Natural killer cell (primary cell): Measurements from ENCODE around the gene CDC42EP4. TPM values are rescaled to one million over a fixed set of nuclear protein-coding genes. Genes with fewer than 3 reads are reported as not detected.

Experiments
- ATAC-seq, 3 donors: fragments of 150-1000 bp in 2 of 3; fragments of 200-7000 bp in 1 of 3; cut with Tn5 transposase; 1 replicate in 1 of 3; 2 replicates in 2 of 3; pipeline ENCODE4 v1.10.0; 2021; ENCODE audit warnings: mild to moderate bottlenecking in 2 of 3, moderate library complexity in 2 of 3
- DNase-seq, 2 donors: peaks; one replicate each; pipeline versions ENCODE4 v3.0.0 to v3.0.0-alpha.2; 2013 to 2021; ENCODE audit warnings: mixed read lengths in 1 of 2
- H3K27ac ChIP-seq: one replicate; pipeline ENCODE4 v1.5.1; 2013; ENCODE audit warnings: mild to moderate bottlenecking, low read length
- H3K27me3 ChIP-seq: one replicate; pipeline ENCODE4 v1.6.1; 2013; ENCODE audit warnings: low read length; ENCODE audit not compliant: control insufficient read depth, insufficient read depth
- H3K36me3 ChIP-seq: one replicate; pipeline ENCODE4 v1.6.1; 2013; ENCODE audit warnings: low read length; ENCODE audit not compliant: control insufficient read depth, insufficient read depth
- H3K4me1 ChIP-seq: one replicate; pipeline ENCODE4 v1.6.1; 2013; ENCODE audit warnings: low read length; ENCODE audit not compliant: control insufficient read depth, insufficient read depth
- H3K4me3 ChIP-seq: one replicate; pipeline ENCODE4 v1.5.1; 2013; ENCODE audit warnings: low read length
- H3K9me3 ChIP-seq: one replicate; pipeline ENCODE4 v1.6.1; 2013; ENCODE audit warnings: low read length; ENCODE audit not compliant: control insufficient read depth, insufficient read depth
- H3K27ac Mint-ChIP-seq, 2 donors: one replicate each; pipeline ENCODE4 v1.8.0; 2022; ENCODE audit warnings: mild to moderate bottlenecking in 2 of 2, mixed read lengths in 2 of 2, moderate library complexity in 1 of 2
- H3K27me3 Mint-ChIP-seq, 2 donors: one replicate each; pipeline ENCODE4 v1.8.0; 2022; ENCODE audit warnings: low read depth in 2 of 2, mixed read lengths in 2 of 2
- H3K36me3 Mint-ChIP-seq: one replicate; pipeline ENCODE4 v1.8.0; 2022; ENCODE audit warnings: mixed read lengths
- H3K4me1 Mint-ChIP-seq, 2 donors: one replicate each; pipeline ENCODE4 v1.8.0; 2022; ENCODE audit warnings: mixed read lengths in 2 of 2
- H3K4me3 Mint-ChIP-seq: one replicate; pipeline ENCODE4 v1.8.0; 2022; ENCODE audit warnings: mild to moderate bottlenecking, moderate library complexity, mixed read lengths
- H3K9me3 Mint-ChIP-seq, 2 donors: one replicate each; pipeline ENCODE4 v1.8.0; 2022; ENCODE audit warnings: mixed read lengths in 2 of 2
- CTCF ChIP-seq: fragments of 200-600 bp; IDR thresholded peaks from one replicate; pipeline ENCODE4 v1.8.0; 2022; ENCODE audit warnings: antibody characterized with exemption
- WGBS: methylation state at CpG from one replicate; pipeline ENCODE4 v1.1.7; 2013; ENCODE audit warnings: missing lambda C conversion rate; ENCODE audit not compliant: insufficient coverage; 5-methylcytosine and 5-hydroxymethylcytosine counted together
- intact Hi-C: fragments of 100-400 bp; cut with micrococcal nuclease; formaldehyde crosslinking; loops from one replicate; pipeline ENCODE4 v1.14.2; 2022
- total RNA-seq, 4 donors: library from RNA; stranded (reverse); fragments of 120-200 nt in 1 of 4; gene quantifications; one replicate each; pipeline versions ENCODE4 v1.2.3 to v1.2.4, GENCODE V29; 2013 to 2022

The CDC42EP4 gene
- total RNA-seq, 3 donors from 2014 or later (not counting 1 experiment from before 2014, with no cell fraction given): 2.5 to 9.6 (median 4.4) TPM

- H3K4me3 ChIP-seq: no peak overlapping the region
- H3K9me3 Mint-ChIP-seq: no peaks in the 10 kb centered on the region
- no peak overlapping the region for H3K4me3 Mint-ChIP-seq
- ATAC-seq: no peak
- intact Hi-C loops: no loop called here
- H3K27me3 Mint-ChIP-seq: peaks cover 0 to 6% of the 10 kb centered on the region in 2 donors
- TF ChIP-seq CTCF: no peak
- DNase-seq: no peak
- peaks cover 7 to 20% of the 10 kb centered on the region in 2 donors for H3K4me1 Mint-ChIP-seq
- peaks cover 18% of the 10 kb centered on the region for H3K4me1 ChIP-seq
- no peak overlapping the region for H3K27ac ChIP-seq
- no peak overlapping the region for H3K27ac Mint-ChIP-seq
- 100% methylated on average over 4 of the region's 9 CpGs for WGBS
- H3K36me3 Mint-ChIP-seq: no peaks in the 10 kb centered on the region
- peaks cover 3% of the 10 kb centered on the region for H3K27me3 ChIP-seq
- H3K9me3 ChIP-seq: no peaks in the 10 kb centered on the region
- H3K36me3 ChIP-seq: no peaks in the 10 kb centered on the region
Observed at GRCh38 chr17:73307130-73307529, 4.7 kb downstream of the CDC42EP4 start.

GRCh38 chr17:73305845-73306836 lies 5.7 kb downstream of the CDC42EP4 start:
- Histone ChIP-seq H3K9me3 (no peaks in the 10 kb centered on the region), H3K27ac (no peak overlapping the region), H3K4me3 (no peak overlapping the region), H3K27me3 (peaks cover 3% of the 10 kb centered on the region), H3K36me3 (no peaks in the 10 kb centered on the region), H3K4me1 (peaks cover 13% of the 10 kb centered on the region)
- ATAC-seq (no peak), DNase-seq (no peak)
- H3K4me1 Mint-ChIP-seq: peaks cover 7 to 20% of the 10 kb centered on the region in 2 donors
- peaks cover 0 to 6% of the 10 kb centered on the region in 2 donors for H3K27me3 Mint-ChIP-seq
- TF ChIP-seq CTCF: no peak
- H3K27ac Mint-ChIP-seq: no peak overlapping the region
- H3K9me3 Mint-ChIP-seq: no peaks in the 10 kb centered on the region
- intact Hi-C loops: no loop called here
- H3K4me3 Mint-ChIP-seq: no peak overlapping the region
- H3K36me3 Mint-ChIP-seq: no peaks in the 10 kb centered on the region
- 85% methylated on average over 11 of the region's 11 CpGs for WGBS

GRCh38 chr17:73304971-73305812 lies 6.6 kb downstream of the CDC42EP4 start:
- Mint-ChIP-seq H3K4me1 (peaks cover 3 to 15% of the 10 kb centered on the region in 2 donors), H3K36me3 (no peaks in the 10 kb centered on the region), H3K27me3 (peaks cover 0 to 6% of the 10 kb centered on the region in 2 donors), H3K4me3 (peak overlapping the region; percentile 56), H3K27ac (peak overlapping the region in 1 of 2 donors; percentile 59), H3K9me3 (no peaks in the 10 kb centered on the region)
- peaks cover 8% of the 10 kb centered on the region for H3K4me1 ChIP-seq
- intact Hi-C loops: no loop called here
- no peaks in the 10 kb centered on the region for H3K36me3 ChIP-seq
- no peak for DNase-seq
- no peak overlapping the region for H3K27ac ChIP-seq
- no peak overlapping the region for H3K4me3 ChIP-seq
- 47% methylated on average over 16 of the region's 16 CpGs for WGBS
- ATAC-seq: peak in 2 of 3 donors; percentile 24 to 40
- H3K27me3 ChIP-seq: peaks cover 3% of the 10 kb centered on the region
- TF ChIP-seq CTCF: no peak
- no peaks in the 10 kb centered on the region for H3K9me3 ChIP-seq
